BJ (cell line): Measurements from ENCODE around the gene GTF2A1L. TPM values are rescaled to one million over a fixed set of nuclear protein-coding genes. Genes with fewer than 3 reads are reported as not detected.

ENCODE experiments used
- CTCF ChIA-PET: fragments of 350-600 bp; formaldehyde crosslinking; extraction: SDS; loops from one replicate; lab custom pipeline; 2021; ENCODE audit warnings: antibody characterized with exemption, inconsistent platforms; lab: Yijun Ruan, JAX
- POLR2A ChIA-PET: fragments of 300-600 bp; sonication (Branson Sonifier 250); formaldehyde crosslinking; extraction: SDS; loops from one replicate; lab custom pipeline; 2021; ENCODE audit warnings: antibody characterized with exemption; lab: Charles Lee
- DNase-seq: peaks from one replicate; pipeline ENCODE4 v3.0.0-alpha.2; 2011; ENCODE audit warnings: low read depth
- H3K27me3 ChIP-seq: 2 replicates; pipeline ENCODE4 v1.6.0; 2011; ENCODE audit warnings: low read length; ENCODE audit not compliant: control insufficient read depth, insufficient read depth
- H3K36me3 ChIP-seq: 2 replicates; pipeline ENCODE4 v1.5.1; 2011; ENCODE audit warnings: low read length; ENCODE audit not compliant: control insufficient read depth, insufficient read depth
- H3K4me3 ChIP-seq: 2 replicates; pipeline ENCODE4 v1.5.1; 2011; ENCODE audit warnings: low read depth, mild to moderate bottlenecking, control low read depth, low read length
- polyA plus RNA-seq: library from polyadenylated mRNA; depleted of rRNA; stranded (reverse); fragments of >200 nt; gene quantifications from 2 replicates; pipeline ENCODE4 v1.2.3, GENCODE V29; 2011
- TF ChIP-seq, protein P1 (sequence below): IDR thresholded peaks from 2 replicates; pipeline ENCODE4 v1.5.1; 2011; ENCODE audit warnings: low read depth, mild to moderate bottlenecking, control low read depth, inconsistent platforms, low read length, moderate library complexity; ENCODE audit not compliant: insufficient read depth

GTF2A1L gene
- polyA plus RNA-seq, 1 experiment: not detected

DNA sequence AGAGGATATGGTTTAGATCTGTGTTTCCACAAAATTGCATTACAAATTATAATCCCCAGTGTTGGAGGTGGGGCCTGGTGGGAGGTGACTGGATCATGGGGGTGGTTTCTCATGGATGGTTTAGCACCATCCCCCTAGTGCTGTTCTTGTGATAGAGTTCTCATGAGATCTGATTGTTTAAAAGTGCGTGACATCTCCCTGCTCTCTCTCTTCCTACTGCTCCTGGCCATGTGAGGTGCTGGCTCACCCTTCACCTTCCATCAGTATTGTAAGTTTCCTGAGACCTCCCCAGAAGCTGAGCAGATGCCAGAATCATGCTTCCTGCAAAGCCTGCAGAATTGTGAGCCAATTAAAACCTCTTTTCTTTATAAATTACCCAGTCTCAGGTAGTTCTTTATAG, 104.7 kb downstream of the GTF2A1L start:
- H3K36me3 ChIP-seq: no peaks in the 10 kb centered on the region
- POLR2A ChIA-PET: no interaction called here
- H3K27me3 ChIP-seq: no peaks in the 10 kb centered on the region
- TF ChIP-seq, protein P1, sequence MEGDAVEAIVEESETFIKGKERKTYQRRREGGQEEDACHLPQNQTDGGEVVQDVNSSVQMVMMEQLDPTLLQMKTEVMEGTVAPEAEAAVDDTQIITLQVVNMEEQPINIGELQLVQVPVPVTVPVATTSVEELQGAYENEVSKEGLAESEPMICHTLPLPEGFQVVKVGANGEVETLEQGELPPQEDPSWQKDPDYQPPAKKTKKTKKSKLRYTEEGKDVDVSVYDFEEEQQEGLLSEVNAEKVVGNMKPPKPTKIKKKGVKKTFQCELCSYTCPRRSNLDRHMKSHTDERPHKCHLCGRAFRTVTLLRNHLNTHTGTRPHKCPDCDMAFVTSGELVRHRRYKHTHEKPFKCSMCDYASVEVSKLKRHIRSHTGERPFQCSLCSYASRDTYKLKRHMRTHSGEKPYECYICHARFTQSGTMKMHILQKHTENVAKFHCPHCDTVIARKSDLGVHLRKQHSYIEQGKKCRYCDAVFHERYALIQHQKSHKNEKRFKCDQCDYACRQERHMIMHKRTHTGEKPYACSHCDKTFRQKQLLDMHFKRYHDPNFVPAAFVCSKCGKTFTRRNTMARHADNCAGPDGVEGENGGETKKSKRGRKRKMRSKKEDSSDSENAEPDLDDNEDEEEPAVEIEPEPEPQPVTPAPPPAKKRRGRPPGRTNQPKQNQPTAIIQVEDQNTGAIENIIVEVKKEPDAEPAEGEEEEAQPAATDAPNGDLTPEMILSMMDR: no peak
- CTCF ChIA-PET: interaction anchor here (2.1 kb wide), 1 partner anchor 123 kb away, joined by 6 read pairs; no protein-coding TSS in a partner anchor
- DNase-seq: no peak
- no peak overlapping the region for H3K4me3 ChIP-seq

DNA sequence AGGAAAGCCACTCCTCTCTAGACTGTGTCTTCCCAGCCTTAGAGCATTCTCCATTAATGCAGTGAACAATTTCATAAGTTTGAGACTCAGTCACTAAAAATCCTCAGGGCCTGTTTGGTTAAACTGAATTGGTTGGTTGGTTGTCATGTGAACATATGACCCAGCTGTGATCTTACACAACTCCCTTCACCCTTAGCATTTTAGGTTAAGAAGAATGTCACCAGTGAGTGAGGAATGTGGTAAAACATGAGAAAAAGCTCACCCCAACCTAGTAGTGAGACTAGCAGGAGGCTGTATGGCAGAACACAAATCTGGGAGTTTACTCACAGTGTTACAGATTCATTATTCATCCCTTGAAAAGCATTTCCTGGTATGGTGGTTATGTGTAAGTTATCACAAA, 105.5 kb downstream of the GTF2A1L start:
- no peaks in the 10 kb centered on the region for H3K27me3 ChIP-seq
- H3K36me3 ChIP-seq: no peaks in the 10 kb centered on the region
- H3K4me3 ChIP-seq: no peak overlapping the region
- peak; percentile 46 for DNase-seq
- ChIA-PET POLR2A (no interaction called here), CTCF (interaction anchor here (2.1 kb wide), 1 partner anchor 123 kb away, joined by 6 read pairs; no protein-coding TSS in a partner anchor)
- TF ChIP-seq, protein P1: no peak

DNA sequence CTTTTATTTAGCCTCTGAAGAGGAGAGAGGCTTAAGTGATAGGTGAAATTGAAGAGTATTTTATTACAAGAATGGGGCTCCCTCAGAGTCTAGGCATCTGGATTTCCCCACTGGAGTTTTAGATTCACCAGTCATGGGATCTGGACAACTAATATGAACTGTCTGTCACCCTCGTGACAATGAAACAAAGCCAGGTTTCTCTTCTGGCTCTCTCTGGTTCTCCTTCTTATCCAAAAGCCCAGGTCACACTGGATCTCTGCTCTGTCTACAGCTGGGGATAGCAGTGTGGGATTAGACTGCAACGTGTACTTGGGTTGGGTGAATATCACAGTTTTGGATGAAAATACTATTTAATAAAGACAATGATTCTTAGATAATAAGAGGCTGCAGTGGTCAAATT, 106.6 kb downstream of the GTF2A1L start:
- H3K4me3 ChIP-seq: no peak overlapping the region
- no peak for DNase-seq
- TF ChIP-seq, protein P1: no peak
- ChIA-PET CTCF (interaction anchor here (2.1 kb wide), 1 partner anchor 124 kb away, joined by 6 read pairs; no protein-coding TSS in a partner anchor), POLR2A (no interaction called here)
- H3K36me3 ChIP-seq: no peaks in the 10 kb centered on the region
- no peaks in the 10 kb centered on the region for H3K27me3 ChIP-seq

DNA sequence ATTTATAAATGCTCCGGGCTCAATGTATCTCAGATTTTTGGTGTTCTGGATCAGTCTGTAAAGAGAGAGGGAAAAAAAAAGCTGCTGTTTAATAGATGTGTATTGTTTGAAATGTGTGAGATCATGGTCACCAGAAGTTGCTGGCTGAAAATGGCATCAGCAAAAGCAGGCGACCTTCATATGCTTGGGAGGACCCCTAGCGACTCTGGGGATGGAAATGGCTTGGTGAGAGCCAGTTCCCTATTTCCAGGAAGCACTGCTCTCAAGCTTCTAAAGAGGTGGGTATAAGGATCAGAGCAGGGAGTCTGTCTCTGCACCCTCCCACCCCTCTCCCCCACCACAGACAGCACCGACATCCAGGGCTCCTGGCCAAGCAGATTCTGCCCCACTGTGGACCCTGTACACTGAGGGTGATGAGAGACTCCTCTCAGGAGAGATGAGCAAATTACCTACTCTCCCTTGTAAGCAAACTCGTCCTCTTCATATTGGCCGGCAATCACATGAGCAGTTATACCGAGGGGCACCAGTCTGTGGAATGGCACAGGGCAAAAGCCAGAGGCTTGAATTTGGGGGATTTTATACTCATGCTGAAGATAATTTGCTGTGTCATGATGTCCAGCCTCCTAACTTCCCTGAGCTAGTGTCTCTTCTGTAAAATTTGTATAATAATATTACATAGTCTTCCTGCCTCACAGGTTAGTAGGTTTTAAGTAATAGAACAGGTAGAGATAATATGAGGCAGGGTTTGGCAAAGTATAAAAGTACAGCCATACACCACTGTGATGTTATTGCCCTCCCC, 108.2 kb downstream of the GTF2A1L start:
- no peak overlapping the region for H3K4me3 ChIP-seq
- no peak for DNase-seq
- TF ChIP-seq, protein P1: no peak
- ChIA-PET CTCF (no interaction called here), POLR2A (no interaction called here)
- H3K36me3 ChIP-seq: no peaks in the 10 kb centered on the region
- no peaks in the 10 kb centered on the region for H3K27me3 ChIP-seq

DNA sequence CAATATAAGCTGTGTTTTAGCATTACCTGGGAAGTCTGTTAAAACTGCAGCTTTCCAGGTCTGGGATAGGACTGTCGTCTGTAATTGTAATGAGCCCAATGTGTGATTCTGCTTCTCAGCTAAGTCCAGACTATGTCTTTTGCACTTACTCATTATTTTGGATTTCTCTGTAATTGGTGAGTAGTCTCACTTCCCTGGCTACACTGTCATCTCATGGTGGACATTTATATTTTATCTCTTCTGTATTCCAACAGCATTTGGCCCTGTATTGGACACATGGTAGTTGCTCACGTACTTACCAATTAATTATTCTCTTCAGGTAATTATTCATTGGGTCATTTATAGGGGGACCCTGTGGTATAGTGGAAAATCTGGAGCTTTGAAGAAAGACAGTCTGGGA, 109.9 kb downstream of the GTF2A1L start:
- CTCF ChIA-PET: interaction anchor here (0.7 to 2.0 kb wide), 7 partner anchors 10 to 148 kb away, joined by 3 to 12 read pairs (median 4); no protein-coding TSS in a partner anchor
- no peaks in the 10 kb centered on the region for H3K27me3 ChIP-seq
- no peak overlapping the region for H3K4me3 ChIP-seq
- no peak for DNase-seq
- H3K36me3 ChIP-seq: no peaks in the 10 kb centered on the region
- POLR2A ChIA-PET: no interaction called here
- TF ChIP-seq, protein P1: peak; percentile 18; the same call in 1 of the 2 replicates
